Central memory CD4-positive, alpha-beta T cell (primary cell): ENCODE data around the gene ILDR2.

Experiments used
- DNase-seq: peaks from one replicate; pipeline ENCODE4 v3.0.0; 2022

Gene ILDR2

GRCh38 chr1:166971252-166971651 is 4.1 kb downstream of the ILDR2 start:
- no peak for DNase-seq

GRCh38 chr1:166969074-166969677 is 6.2 kb downstream of the ILDR2 start:
- DNase-seq: no peak

GRCh38 chr1:166960858-166961474 is 14.4 kb downstream of the ILDR2 start:
- no peak for DNase-seq

- no peak for DNase-seq
Measured at GRCh38 chr1:166956872-166957271, 18.5 kb downstream of the ILDR2 start.

- DNase-seq: no peak
Measured at GRCh38 chr1:166956057-166956850, 19.1 kb downstream of the ILDR2 start.

GRCh38 chr1:166953491-166953890 is 21.8 kb downstream of the ILDR2 start:
- no peak for DNase-seq

- no peak for DNase-seq
Measured at GRCh38 chr1:166952002-166952746, 23.2 kb downstream of the ILDR2 start.

GRCh38 chr1:166951050-166951449 is 24.3 kb downstream of the ILDR2 start:
- DNase-seq: no peak

- DNase-seq: no peak
Measured at GRCh38 chr1:166950156-166950555, 25.2 kb downstream of the ILDR2 start.

- DNase-seq: no peak
Measured at GRCh38 chr1:166948856-166949350, 26.4 kb downstream of the ILDR2 start.

- DNase-seq: no peak
Measured at GRCh38 chr1:166947398-166948043, 27.8 kb downstream of the ILDR2 start.

- no peak for DNase-seq
Measured at GRCh38 chr1:166944186-166944967, 31.0 kb downstream of the ILDR2 start.

- no peak for DNase-seq
Measured at GRCh38 chr1:166939741-166940375, 35.5 kb downstream of the ILDR2 start.

GRCh38 chr1:166937962-166938361 is 37.4 kb downstream of the ILDR2 start:
- no peak for DNase-seq

- no peak for DNase-seq
Measured at GRCh38 chr1:166937329-166937728, 38.0 kb downstream of the ILDR2 start.

- DNase-seq: no peak
Measured at GRCh38 chr1:166933633-166934032, 41.7 kb downstream of the ILDR2 start.

GRCh38 chr1:166933140-166933539 is 42.2 kb downstream of the ILDR2 start:
- DNase-seq: no peak

- DNase-seq: no peak
Measured at GRCh38 chr1:166929911-166930310, 45.4 kb downstream of the ILDR2 start.

GRCh38 chr1:166927701-166928100 is 47.6 kb downstream of the ILDR2 start:
- no peak for DNase-seq

- DNase-seq: no peak
Measured at GRCh38 chr1:166925810-166926478, 49.4 kb downstream of the ILDR2 start.
